ENCODE results near the gene AGTRAP. TPM values are rescaled to one million over a fixed set of nuclear protein-coding genes. Genes with fewer than 3 reads are reported as not detected.

Gene AGTRAP
- total RNA-seq, 6 experiments from 2014 or later = 31.4 to 41.4 (median 33.6) TPM

DNA sequence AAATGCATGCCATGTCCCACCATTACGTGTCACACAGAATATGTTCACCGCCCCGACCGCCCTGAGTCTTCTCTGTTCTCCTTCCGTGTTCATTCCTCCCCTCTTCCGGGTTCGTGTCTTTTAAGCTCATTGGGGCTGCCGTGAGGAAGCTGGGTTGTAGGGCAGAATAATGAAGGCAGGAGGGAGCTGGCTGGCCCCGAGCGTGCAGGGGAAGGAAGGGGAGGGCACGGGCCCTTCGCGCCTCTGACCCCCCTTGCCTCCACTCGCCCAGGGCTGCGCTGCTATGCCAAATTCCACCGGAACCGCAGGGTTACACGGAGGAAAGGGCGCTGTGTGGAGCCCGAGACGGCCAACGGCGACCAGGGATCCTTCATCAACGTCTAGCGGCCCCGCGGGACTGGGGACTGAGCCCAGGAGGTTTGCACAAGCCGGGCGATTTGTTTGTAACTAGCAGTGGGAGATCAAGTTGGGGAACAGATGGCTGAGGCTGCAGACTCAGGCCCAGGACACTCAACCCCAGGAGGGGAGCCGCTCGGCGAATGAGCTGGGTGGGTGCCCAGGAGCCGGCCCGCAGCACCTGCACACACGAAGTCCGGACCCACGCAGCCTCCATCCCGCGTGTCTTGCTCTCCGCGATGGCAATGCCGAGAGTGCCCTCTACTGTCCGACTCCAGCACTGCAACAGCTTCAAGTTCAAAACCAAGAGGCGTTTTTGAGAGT is 16.5 kb upstream of the AGTRAP start:
- H3K27me3 Mint-ChIP-seq (ENCODE audit: insufficient read depth) = peaks cover 31% of the 10 kb centered on the region
- H3K4me1 Mint-ChIP-seq (ENCODE audit: low read depth) = peaks cover 8% of the 10 kb centered on the region; the same call in 1 of the 2 replicates
- H3K9me3 Mint-ChIP-seq = no peaks in the 10 kb centered on the region
- no peak overlapping the region for H3K27ac Mint-ChIP-seq
- peak; percentile 48 for DNase-seq
- peak overlapping the region; percentile 55; the same call in 1 of the 2 replicates for H3K4me3 Mint-ChIP-seq
- TF ChIP-seq, protein P1, sequence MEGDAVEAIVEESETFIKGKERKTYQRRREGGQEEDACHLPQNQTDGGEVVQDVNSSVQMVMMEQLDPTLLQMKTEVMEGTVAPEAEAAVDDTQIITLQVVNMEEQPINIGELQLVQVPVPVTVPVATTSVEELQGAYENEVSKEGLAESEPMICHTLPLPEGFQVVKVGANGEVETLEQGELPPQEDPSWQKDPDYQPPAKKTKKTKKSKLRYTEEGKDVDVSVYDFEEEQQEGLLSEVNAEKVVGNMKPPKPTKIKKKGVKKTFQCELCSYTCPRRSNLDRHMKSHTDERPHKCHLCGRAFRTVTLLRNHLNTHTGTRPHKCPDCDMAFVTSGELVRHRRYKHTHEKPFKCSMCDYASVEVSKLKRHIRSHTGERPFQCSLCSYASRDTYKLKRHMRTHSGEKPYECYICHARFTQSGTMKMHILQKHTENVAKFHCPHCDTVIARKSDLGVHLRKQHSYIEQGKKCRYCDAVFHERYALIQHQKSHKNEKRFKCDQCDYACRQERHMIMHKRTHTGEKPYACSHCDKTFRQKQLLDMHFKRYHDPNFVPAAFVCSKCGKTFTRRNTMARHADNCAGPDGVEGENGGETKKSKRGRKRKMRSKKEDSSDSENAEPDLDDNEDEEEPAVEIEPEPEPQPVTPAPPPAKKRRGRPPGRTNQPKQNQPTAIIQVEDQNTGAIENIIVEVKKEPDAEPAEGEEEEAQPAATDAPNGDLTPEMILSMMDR (IDR thresholded peaks at IDR 0.05) = peak; percentile 96
- H3K36me3 Mint-ChIP-seq (ENCODE audit: low read depth) = no peaks in the 10 kb centered on the region

- DNase-seq = no peak
- TF ChIP-seq, protein P1 (IDR thresholded peaks at IDR 0.05) = no peak; the same call in 1 of the 2 replicates
- Mint-ChIP-seq H3K4me3 (no peak overlapping the region), H3K27ac (no peak overlapping the region), H3K4me1 (ENCODE audit: low read depth) (peaks cover 8% of the 10 kb centered on the region; the same call in 1 of the 2 replicates), H3K36me3 (ENCODE audit: low read depth) (no peaks in the 10 kb centered on the region), H3K27me3 (ENCODE audit: insufficient read depth) (peaks cover 29% of the 10 kb centered on the region), H3K9me3 (no peaks in the 10 kb centered on the region)
Observed at GRCh38 chr1:11720033-11720376, 15.9 kb upstream of the AGTRAP start.

GRCh38 chr1:11720525-11720924 is 15.4 kb upstream of the AGTRAP start:
- DNase-seq = no peak
- Mint-ChIP-seq H3K36me3 (ENCODE audit: low read depth) (no peaks in the 10 kb centered on the region), H3K4me1 (ENCODE audit: low read depth) (peaks cover 8% of the 10 kb centered on the region; the same call in 1 of the 2 replicates), H3K4me3 (no peak overlapping the region), H3K27me3 (ENCODE audit: insufficient read depth) (peaks cover 26% of the 10 kb centered on the region), H3K9me3 (no peaks in the 10 kb centered on the region), H3K27ac (no peak overlapping the region)
- TF ChIP-seq, protein P1 (IDR thresholded peaks at IDR 0.05) = no peak

- no peaks in the 10 kb centered on the region for H3K36me3 Mint-ChIP-seq (ENCODE audit: low read depth)
- TF ChIP-seq, protein P1 (IDR thresholded peaks at IDR 0.05) = no peak
- no peak for DNase-seq
- peaks cover 8% of the 10 kb centered on the region; the same call in 1 of the 2 replicates for H3K4me1 Mint-ChIP-seq (ENCODE audit: low read depth)
- H3K27ac Mint-ChIP-seq = no peak overlapping the region
- H3K9me3 Mint-ChIP-seq = no peaks in the 10 kb centered on the region
- no peak overlapping the region for H3K4me3 Mint-ChIP-seq
- peaks cover 24% of the 10 kb centered on the region for H3K27me3 Mint-ChIP-seq (ENCODE audit: insufficient read depth)
Observed at GRCh38 chr1:11721311-11721710, 14.6 kb upstream of the AGTRAP start.

DNA sequence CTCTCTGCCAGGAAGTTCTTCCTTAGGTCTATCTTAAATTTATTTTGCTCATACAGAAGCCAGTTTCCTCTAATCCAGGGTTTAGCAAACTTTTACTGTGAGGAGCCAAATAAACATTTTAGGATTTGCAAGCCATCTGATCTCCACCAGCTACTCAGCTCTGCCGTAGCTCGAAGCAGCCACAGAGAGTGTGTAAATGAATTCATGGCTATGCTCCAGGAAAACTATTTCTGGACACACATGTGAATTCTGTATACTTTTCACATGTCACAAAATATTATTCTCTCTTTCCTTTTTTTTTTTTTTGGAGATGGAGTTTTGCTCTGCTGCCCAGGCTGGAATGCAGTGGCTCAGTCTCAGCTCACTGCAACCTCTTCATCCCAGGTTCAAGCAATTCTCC is 13.4 kb upstream of the AGTRAP start:
- Mint-ChIP-seq H3K4me3 (no peak overlapping the region), H3K27ac (no peak overlapping the region), H3K9me3 (no peaks in the 10 kb centered on the region), H3K27me3 (ENCODE audit: insufficient read depth) (peaks cover 19% of the 10 kb centered on the region), H3K4me1 (ENCODE audit: low read depth) (peaks cover 8% of the 10 kb centered on the region; the same call in 1 of the 2 replicates), H3K36me3 (ENCODE audit: low read depth) (no peaks in the 10 kb centered on the region)
- TF ChIP-seq, protein P1 (IDR thresholded peaks at IDR 0.05) = no peak
- DNase-seq = no peak
